Gastrocnemius medialis (tissue), 4 donors: ENCODE measurements around the gene NET1. TPM values are rescaled to one million over a fixed set of nuclear protein-coding genes. Genes with fewer than 3 reads are reported as not detected.
"Not testable (repeated sequence)": the region's sequence is repeated elsewhere in the genome, so short reads cannot be mapped to it uniquely, and the experiment has no call there.

Experiments
- ATAC-seq, 2 donors: fragments of 150-250 bp; one replicate each; pipeline ENCODE4 v1.9.1; 2016
- DNase-seq, 2 donors: peaks; one replicate each; pipeline ENCODE4 v3.0.0-alpha.2; 2019
- H3K27ac ChIP-seq, 4 donors: fragments of 200-600 bp; sonication (generic); 1 replicate in 1 of 4; 2 replicates in 3 of 4; pipeline ENCODE4 v1.5.1; 2016 to 2018; ENCODE audit warnings: mild to moderate bottlenecking in 2 of 4, moderate library complexity in 1 of 4
- H3K27me3 ChIP-seq, 3 donors: fragments of 200-600 bp; sonication (generic) in 2 of 3; 1 replicate in 1 of 3; 2 replicates in 2 of 3; pipeline versions ENCODE4 v1.5.1 to v1.6.0; 2016 to 2019; ENCODE audit warnings: mild to moderate bottlenecking in 1 of 3, moderate library complexity in 1 of 3
- H3K36me3 ChIP-seq, 2 donors: fragments of 200-600 bp; sonication (generic) in 1 of 2; one replicate each; pipeline ENCODE4 v1.5.1; 2017 to 2018
- H3K4me1 ChIP-seq, 2 donors: fragments of 200-600 bp; sonication (generic) in 1 of 2; one replicate each; pipeline ENCODE4 v1.5.1; 2016 to 2017; ENCODE audit warnings: mild to moderate bottlenecking in 2 of 2
- H3K4me3 ChIP-seq, 4 donors: fragments of 200-600 bp; sonication (generic) in 3 of 4; 1 replicate in 1 of 4; 2 replicates in 3 of 4; pipeline ENCODE4 v1.5.1; 2016 to 2019; ENCODE audit warnings: mild to moderate bottlenecking in 2 of 4
- H3K9me3 ChIP-seq, 3 donors: fragments of 200-600 bp; sonication (generic) in 2 of 3; 1 replicate in 1 of 3; 2 replicates in 2 of 3; pipeline ENCODE4 v1.5.1; 2016 to 2019
- CTCF ChIP-seq, 5 experiments: fragments of 450-650 bp in 3 of 5; fragments of 200-600 bp in 2 of 5; sonication (generic) in 2 of 5; IDR thresholded peaks in 4 of 5; conservative IDR thresholded peaks in 1 of 5; 1 replicate in 4 of 5; 2 replicates in 1 of 5; pipeline ENCODE4 v1.5.1; 2016 to 2019; ENCODE audit warnings: antibody characterized with exemption in 5 of 5, mild to moderate bottlenecking in 3 of 5, moderate library complexity in 3 of 5
- POLR2A ChIP-seq, 2 donors: fragments of 450-650 bp; IDR thresholded peaks; one replicate each; pipeline ENCODE4 v1.6.1; 2017; ENCODE audit warnings: antibody characterized with exemption in 2 of 2, mild to moderate bottlenecking in 2 of 2, moderate library complexity in 2 of 2
- in situ Hi-C, 4 donors: fragments of 200-750 bp; cut with MboI; loops; one replicate each; pipeline versions ENCODE4 v1.15.0 to v1.8.0; 2017; ENCODE audit warnings: low sequenced_read_pairs in 4 of 4
- intact Hi-C: fragments of 100-400 bp; cut with DNase I; formaldehyde crosslinking; loops from one replicate; pipeline ENCODE4 v1.15.1; 2023; ENCODE audit warnings: low total_unique reads
- total RNA-seq, 4 donors: library from RNA; depleted of rRNA; stranded (reverse); fragments of >200 nt; gene quantifications; one replicate each; pipeline versions ENCODE4 v1.1.0 to v1.2.3, GENCODE V29; 2016

NET1 gene
- total RNA-seq, 4 donors from 2014 or later = 19.8 to 76.4 (median 36.3) TPM

DNA sequence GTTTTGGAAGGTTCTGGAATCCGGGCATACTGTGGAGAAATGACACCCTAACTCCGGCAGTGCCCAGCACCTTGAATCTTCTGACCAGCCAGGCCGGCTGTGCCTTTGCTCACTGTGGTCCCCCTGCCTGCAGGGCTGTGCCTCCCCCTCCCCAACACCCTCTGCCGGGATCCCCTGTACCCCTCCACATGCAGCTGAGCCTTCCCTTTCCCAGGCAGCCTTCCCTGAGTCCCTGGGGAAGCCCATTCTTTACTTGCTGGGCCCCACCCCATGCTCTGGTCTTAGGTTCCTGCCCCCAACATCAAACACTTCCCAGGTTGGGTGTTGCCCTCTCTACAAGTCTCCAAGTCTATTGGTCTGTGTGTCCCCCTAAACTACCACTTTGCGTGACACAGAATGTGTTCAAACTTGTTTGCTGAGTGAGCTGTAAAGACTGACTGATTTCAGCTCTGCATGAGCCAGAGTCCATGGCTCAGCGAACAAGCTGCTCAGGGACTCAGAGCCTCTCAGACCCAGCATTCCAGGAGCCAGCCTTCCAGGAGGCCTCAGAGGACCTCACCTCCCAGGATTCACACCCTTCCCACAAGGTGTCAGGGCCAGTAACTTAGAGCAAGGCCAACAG lies 55.4 kb downstream of the NET1 start:
- in situ Hi-C loops = no loop called here
- intact Hi-C loops = no loop called here
- H3K27ac ChIP-seq = no peak overlapping the region
- H3K36me3 ChIP-seq = no peaks in the 10 kb centered on the region
- H3K27me3 ChIP-seq = no peaks in the 10 kb centered on the region
- H3K9me3 ChIP-seq = no peaks in the 10 kb centered on the region
- H3K4me3 ChIP-seq = no peak overlapping the region
- DNase-seq (no peak), ATAC-seq (no peak)
- TF ChIP-seq POLR2A (IDR thresholded peaks at IDR 0.05) (no peak), CTCF (IDR thresholded peaks at IDR 0.05 in 4 of 5, conservative IDR thresholded peaks at IDR 0.05 in 1 of 5) (no peak)
- H3K4me1 ChIP-seq = no peaks in the 10 kb centered on the region

DNA sequence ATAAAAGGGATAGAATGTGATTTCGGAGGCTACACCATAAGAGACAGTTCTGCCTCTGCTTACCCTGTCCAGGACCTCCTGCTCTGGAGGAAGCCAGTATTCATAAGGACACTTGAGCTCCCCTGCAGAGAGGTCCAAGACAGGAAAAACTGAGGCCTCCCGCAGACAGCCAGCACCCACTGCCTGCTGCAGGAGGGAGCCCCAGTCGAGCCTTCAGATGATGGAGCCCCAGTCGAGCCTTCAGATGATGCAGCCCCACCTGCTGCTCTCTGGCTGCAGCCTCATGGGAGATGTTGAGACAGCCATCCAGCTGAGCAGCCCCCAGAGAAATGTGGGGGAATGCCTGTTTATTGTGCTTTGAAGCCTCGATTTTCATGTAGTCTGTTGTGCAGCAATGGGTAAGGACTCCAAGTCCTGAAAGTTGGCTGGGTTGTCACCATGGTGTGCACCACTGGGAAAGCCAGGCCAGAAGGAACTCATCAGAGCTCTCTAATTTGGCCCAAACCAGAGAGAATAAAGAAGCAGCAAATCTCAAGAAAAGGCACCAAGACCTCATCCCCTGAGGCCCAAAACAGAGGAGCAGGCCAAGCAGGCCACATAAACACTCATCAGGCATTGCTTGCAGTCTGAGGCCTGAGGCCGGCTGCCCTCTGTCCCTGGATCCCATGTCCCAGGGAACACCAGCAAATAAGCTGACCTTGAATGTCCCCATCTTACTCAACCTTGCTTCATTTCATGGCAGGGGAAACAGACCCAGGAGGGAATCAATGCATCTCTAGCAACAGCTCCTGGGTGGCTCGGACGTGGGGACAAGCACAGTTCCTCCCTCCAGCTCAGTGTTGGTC lies 56.1 kb downstream of the NET1 start:
- in situ Hi-C loops = no loop called here
- Histone ChIP-seq H3K36me3 (no peaks in the 10 kb centered on the region), H3K4me3 (no peak overlapping the region), H3K4me1 (no peaks in the 10 kb centered on the region), H3K9me3 (no peaks in the 10 kb centered on the region), H3K27me3 (no peaks in the 10 kb centered on the region), H3K27ac (no peak overlapping the region)
- DNase-seq = no peak
- intact Hi-C loops = no loop called here
- ATAC-seq = no peak
- TF ChIP-seq POLR2A (IDR thresholded peaks at IDR 0.05) (no peak), CTCF (IDR thresholded peaks at IDR 0.05 in 4 of 5, conservative IDR thresholded peaks at IDR 0.05 in 1 of 5) (no peak)

GRCh38 chr10:5469353-5470061 lies 57.1 kb downstream of the NET1 start:
- in situ Hi-C loops = no loop called here
- no peak overlapping the region for H3K4me3 ChIP-seq
- ATAC-seq = no peak
- TF ChIP-seq POLR2A (IDR thresholded peaks at IDR 0.05) (no peak), CTCF (IDR thresholded peaks at IDR 0.05 in 4 of 5, conservative IDR thresholded peaks at IDR 0.05 in 1 of 5) (no peak)
- no peaks in the 10 kb centered on the region for H3K9me3 ChIP-seq
- intact Hi-C loops = no loop called here
- H3K36me3 ChIP-seq = no peaks in the 10 kb centered on the region
- H3K27ac ChIP-seq = no peak overlapping the region
- no peaks in the 10 kb centered on the region for H3K27me3 ChIP-seq
- H3K4me1 ChIP-seq = no peaks in the 10 kb centered on the region
- no peak for DNase-seq

GRCh38 chr10:5470062-5470751 lies 57.9 kb downstream of the NET1 start:
- Histone ChIP-seq H3K27me3 (no peaks in the 10 kb centered on the region), H3K27ac (no peak overlapping the region), H3K36me3 (no peaks in the 10 kb centered on the region), H3K9me3 (no peaks in the 10 kb centered on the region), H3K4me3 (no peak overlapping the region), H3K4me1 (no peaks in the 10 kb centered on the region)
- intact Hi-C loops = no loop called here
- DNase-seq (no peak), ATAC-seq (no peak)
- in situ Hi-C loops = no loop called here
- TF ChIP-seq CTCF (IDR thresholded peaks at IDR 0.05 in 4 of 5, conservative IDR thresholded peaks at IDR 0.05 in 1 of 5) (no peak), POLR2A (IDR thresholded peaks at IDR 0.05) (no peak)

- DNase-seq, ATAC-seq, H3K27me3 ChIP-seq, H3K9me3 ChIP-seq, in situ Hi-C loops, H3K27ac ChIP-seq, H3K4me1 ChIP-seq, H3K4me3 ChIP-seq, intact Hi-C loops, H3K36me3 ChIP-seq: not testable (repeated sequence)
These were observed 62.3 kb downstream of the NET1 start for GRCh38 chr10:5474642-5475041.

- intact Hi-C loops, H3K36me3 ChIP-seq, H3K9me3 ChIP-seq, H3K27me3 ChIP-seq, in situ Hi-C loops, H3K4me1 ChIP-seq, DNase-seq, ATAC-seq, H3K27ac ChIP-seq, H3K4me3 ChIP-seq: not testable (repeated sequence)
These were observed 62.7 kb downstream of the NET1 start for GRCh38 chr10:5475088-5475487.
